ENCODE results near the gene POP4.

The POP4 gene

GRCh38 chr19:29634423-29635130 is 28.5 kb downstream of the POP4 start:
- Histone ChIP-seq H2AFZ (ENCODE audit: low read length) (no peak overlapping the region), H3K79me2 (ENCODE audit: insufficient read depth, low read length) (no peaks in the 10 kb centered on the region), H4K20me1 (ENCODE audit: insufficient read depth, low read length) (no peaks in the 10 kb centered on the region), H3K27ac (ENCODE audit: low read depth, low read length, poor library complexity, severe bottlenecking) (no peak overlapping the region), H3K27me3 (ENCODE audit: insufficient read depth, low read length) (no peaks in the 10 kb centered on the region), H3F3A (ENCODE audit: insufficient read depth, low read length) (no peaks in the 10 kb centered on the region), H3K9me2 (ENCODE audit: low read depth, low read length) (no peaks in the 10 kb centered on the region), H3K36me3 (ENCODE audit: insufficient read depth, low read length) (no peaks in the 10 kb centered on the region), H3K4me2 (ENCODE audit: low read length) (no peak overlapping the region), H3K4me1 (ENCODE audit: insufficient read depth, low read length, severe bottlenecking) (peaks cover 7% of the 10 kb centered on the region), H3K4me3 (ENCODE audit: low read depth, low read length, poor library complexity, severe bottlenecking) (no peak overlapping the region), H3K9me3 (ENCODE audit: low read length) (no peaks in the 10 kb centered on the region), H3K9ac (ENCODE audit: low read length) (no peak overlapping the region)
- TF ChIP-seq EZH2 (IDR thresholded peaks at IDR 0.05; ENCODE audit: borderline replicate concordance, low read length): no peak
- TF ChIP-seq, protein P1, sequence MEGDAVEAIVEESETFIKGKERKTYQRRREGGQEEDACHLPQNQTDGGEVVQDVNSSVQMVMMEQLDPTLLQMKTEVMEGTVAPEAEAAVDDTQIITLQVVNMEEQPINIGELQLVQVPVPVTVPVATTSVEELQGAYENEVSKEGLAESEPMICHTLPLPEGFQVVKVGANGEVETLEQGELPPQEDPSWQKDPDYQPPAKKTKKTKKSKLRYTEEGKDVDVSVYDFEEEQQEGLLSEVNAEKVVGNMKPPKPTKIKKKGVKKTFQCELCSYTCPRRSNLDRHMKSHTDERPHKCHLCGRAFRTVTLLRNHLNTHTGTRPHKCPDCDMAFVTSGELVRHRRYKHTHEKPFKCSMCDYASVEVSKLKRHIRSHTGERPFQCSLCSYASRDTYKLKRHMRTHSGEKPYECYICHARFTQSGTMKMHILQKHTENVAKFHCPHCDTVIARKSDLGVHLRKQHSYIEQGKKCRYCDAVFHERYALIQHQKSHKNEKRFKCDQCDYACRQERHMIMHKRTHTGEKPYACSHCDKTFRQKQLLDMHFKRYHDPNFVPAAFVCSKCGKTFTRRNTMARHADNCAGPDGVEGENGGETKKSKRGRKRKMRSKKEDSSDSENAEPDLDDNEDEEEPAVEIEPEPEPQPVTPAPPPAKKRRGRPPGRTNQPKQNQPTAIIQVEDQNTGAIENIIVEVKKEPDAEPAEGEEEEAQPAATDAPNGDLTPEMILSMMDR (IDR thresholded peaks at IDR 0.05; ENCODE audit: low read length): no peak

DNA sequence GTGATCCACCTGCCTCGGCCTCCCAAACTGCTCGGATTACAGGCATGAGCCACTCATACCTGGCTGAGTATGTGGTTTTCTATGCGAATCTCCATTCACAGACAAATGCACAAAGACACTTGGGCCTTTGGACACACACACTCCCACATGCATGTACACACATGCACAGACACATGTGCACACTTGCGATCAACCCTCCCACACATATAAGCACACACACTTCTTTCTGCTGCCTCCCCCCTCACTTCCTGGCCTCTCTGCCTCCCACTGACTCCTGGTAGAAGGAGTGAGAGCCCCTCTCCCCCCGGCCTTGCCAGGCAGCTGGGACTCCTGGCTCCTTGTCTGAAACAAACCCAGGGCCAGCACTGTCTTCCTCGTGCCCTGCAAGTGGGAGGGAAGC is 29.9 kb downstream of the POP4 start:
- Histone ChIP-seq H3K4me2 (ENCODE audit: low read length) (no peak overlapping the region), H3K36me3 (ENCODE audit: insufficient read depth, low read length) (no peaks in the 10 kb centered on the region), H3K27ac (ENCODE audit: low read depth, low read length, poor library complexity, severe bottlenecking) (no peak overlapping the region), H2AFZ (ENCODE audit: low read length) (no peak overlapping the region), H3F3A (ENCODE audit: insufficient read depth, low read length) (no peaks in the 10 kb centered on the region), H3K4me1 (ENCODE audit: insufficient read depth, low read length, severe bottlenecking) (peaks cover 7% of the 10 kb centered on the region), H3K9me3 (ENCODE audit: low read length) (no peaks in the 10 kb centered on the region), H3K4me3 (ENCODE audit: low read depth, low read length, poor library complexity, severe bottlenecking) (no peak overlapping the region), H3K27me3 (ENCODE audit: insufficient read depth, low read length) (no peaks in the 10 kb centered on the region), H3K9ac (ENCODE audit: low read length) (no peak overlapping the region), H3K9me2 (ENCODE audit: low read depth, low read length) (no peaks in the 10 kb centered on the region), H3K79me2 (ENCODE audit: insufficient read depth, low read length) (no peaks in the 10 kb centered on the region), H4K20me1 (ENCODE audit: insufficient read depth, low read length) (no peaks in the 10 kb centered on the region)
- TF ChIP-seq, protein P1 (IDR thresholded peaks at IDR 0.05; ENCODE audit: low read length): no peak
- no peak for TF ChIP-seq EZH2 (IDR thresholded peaks at IDR 0.05; ENCODE audit: borderline replicate concordance, low read length)

- H3K27ac ChIP-seq (ENCODE audit: low read depth, low read length, poor library complexity, severe bottlenecking): no peak overlapping the region
- no peaks in the 10 kb centered on the region for H4K20me1 ChIP-seq (ENCODE audit: insufficient read depth, low read length)
- no peak overlapping the region for H3K4me3 ChIP-seq (ENCODE audit: low read depth, low read length, poor library complexity, severe bottlenecking)
- no peaks in the 10 kb centered on the region for H3K9me2 ChIP-seq (ENCODE audit: low read depth, low read length)
- no peak overlapping the region for H3K4me2 ChIP-seq (ENCODE audit: low read length)
- no peak overlapping the region for H3K9ac ChIP-seq (ENCODE audit: low read length)
- no peaks in the 10 kb centered on the region for H3K36me3 ChIP-seq (ENCODE audit: insufficient read depth, low read length)
- no peaks in the 10 kb centered on the region for H3F3A ChIP-seq (ENCODE audit: insufficient read depth, low read length)
- H3K9me3 ChIP-seq (ENCODE audit: low read length): no peaks in the 10 kb centered on the region
- H3K79me2 ChIP-seq (ENCODE audit: insufficient read depth, low read length): no peaks in the 10 kb centered on the region
- TF ChIP-seq, protein P1 (IDR thresholded peaks at IDR 0.05; ENCODE audit: low read length): no peak
- no peak for TF ChIP-seq EZH2 (IDR thresholded peaks at IDR 0.05; ENCODE audit: borderline replicate concordance, low read length)
- H2AFZ ChIP-seq (ENCODE audit: low read length): no peak overlapping the region
- H3K27me3 ChIP-seq (ENCODE audit: insufficient read depth, low read length): no peaks in the 10 kb centered on the region
- peaks cover 7% of the 10 kb centered on the region for H3K4me1 ChIP-seq (ENCODE audit: insufficient read depth, low read length, severe bottlenecking)
These were observed 30.7 kb downstream of the POP4 start for GRCh38 chr19:29636553-29637360.
